ENCODE measurements around the gene PAX9.
"Not testable (repeated sequence)": the region's sequence is repeated elsewhere in the genome, so short reads cannot be mapped to it uniquely, and the experiment has no call there.

The PAX9 gene

GRCh38 chr14:36676236-36676635 lies 14.6 kb downstream of the PAX9 start:
- no peak for DNase-seq

GRCh38 chr14:36682338-36682737 lies 20.7 kb downstream of the PAX9 start:
- no peak for DNase-seq

- no peak for DNase-seq
Observed at GRCh38 chr14:36683083-36683724, 21.5 kb downstream of the PAX9 start.

- DNase-seq: no peak
Observed at GRCh38 chr14:36684946-36685345, 23.3 kb downstream of the PAX9 start.

- DNase-seq: no peak
Observed at GRCh38 chr14:36690311-36691040, 28.8 kb downstream of the PAX9 start.

- not testable (repeated sequence) for DNase-seq
Observed at GRCh38 chr14:36699420-36699819, 37.8 kb downstream of the PAX9 start.

- DNase-seq: no peak
Observed at GRCh38 chr14:36700651-36701050, 39.0 kb downstream of the PAX9 start.

- no peak for DNase-seq
Observed at GRCh38 chr14:36701132-36701531, 39.5 kb downstream of the PAX9 start.

GRCh38 chr14:36702474-36702873 lies 40.8 kb downstream of the PAX9 start:
- no peak for DNase-seq

- DNase-seq: no peak
Observed at GRCh38 chr14:36707570-36707969, 45.9 kb downstream of the PAX9 start.

GRCh38 chr14:36713960-36714703 lies 52.5 kb downstream of the PAX9 start:
- no peak for DNase-seq

- no peak for DNase-seq
Observed at GRCh38 chr14:36716614-36717184, 55.0 kb downstream of the PAX9 start.

GRCh38 chr14:36717363-36717762 lies 55.7 kb downstream of the PAX9 start:
- DNase-seq: no peak

- no peak for DNase-seq
Observed at GRCh38 chr14:36718216-36718615, 56.6 kb downstream of the PAX9 start.

GRCh38 chr14:36719823-36720222 lies 58.2 kb downstream of the PAX9 start:
- DNase-seq: no peak

GRCh38 chr14:36720657-36721056 lies 59.0 kb downstream of the PAX9 start:
- DNase-seq: no peak

GRCh38 chr14:36721877-36722276 lies 60.2 kb downstream of the PAX9 start:
- DNase-seq: no peak

GRCh38 chr14:36723530-36723929 lies 61.9 kb downstream of the PAX9 start:
- DNase-seq: no peak

- no peak for DNase-seq
Observed at GRCh38 chr14:36724162-36724561, 62.5 kb downstream of the PAX9 start.

- no peak for DNase-seq
Observed at GRCh38 chr14:36726128-36726527, 64.5 kb downstream of the PAX9 start.
